HepG2 (cell line): ENCODE results near the gene PRKCE. TPM values are rescaled to one million over a fixed set of nuclear protein-coding genes. Genes with fewer than 3 reads are reported as not detected.

Experiments
- ATAC-seq: fragments of 200-7000 bp; cut with Tn5 transposase; 3 replicates; pipeline ENCODE4 v1.9.1; 2020; ENCODE audit warnings: mild to moderate bottlenecking, moderate library complexity
- BruUV-seq: library from RNA; stranded (reverse); fragments of 400-500 nt; replicated peaks from 2 replicates; lab custom pipeline; 2021; lab: Mats Ljungman, UMichigan
- CTCF ChIA-PET: fragments of 300-600 bp; formaldehyde crosslinking; extraction: SDS; loops from one replicate; lab custom pipeline; 2021; ENCODE audit warnings: low total read pairs, inconsistent platforms, low intra/inter-chr PET ratio; lab: Yijun Ruan, JAX
- POLR2A ChIA-PET: fragments of 350-600 bp; sonication (Branson Sonifier 250); formaldehyde crosslinking; loops from one replicate; lab custom pipeline; 2020; ENCODE audit warnings: antibody characterized with exemption, inconsistent platforms; lab: Yijun Ruan, JAX
- DNase-seq: peaks from one replicate; pipeline ENCODE4 v3.0.0-alpha.2; 2015; ENCODE audit warnings: low spot score
- FAIRE-seq: peaks from 3 replicates; lab custom pipeline; 2011; peaks lifted over from hg19 to GRCh38; lab: Jason Lieb, UNC
- H2AFZ ChIP-seq: one replicate; pipeline ENCODE4 v1.6.1; 2011; ENCODE audit warnings: low read length, inconsistent platforms
- H3K27ac ChIP-seq: fragments of 300-600 bp; 3 replicates; pipeline ENCODE4 v1.8.0; 2011; ENCODE audit warnings: mixed run types, mild to moderate bottlenecking, mixed read lengths, low read length, inconsistent platforms; ENCODE audit not compliant: insufficient read depth; ENCODE audit errors: extremely low read length
- H3K27me3 ChIP-seq, 2 experiments: fragments of 200-600 bp in 1 of 2; 2 replicates in 1 of 2; 3 replicates in 1 of 2; pipeline versions ENCODE4 v1.6.0 to v1.8.0; 2011; ENCODE audit warnings: low read length in 2 of 2, mild to moderate bottlenecking in 2 of 2, moderate library complexity in 2 of 2, inconsistent platforms in 1 of 2; ENCODE audit not compliant: insufficient read depth in 2 of 2, control insufficient read depth in 1 of 2
- H3K36me3 ChIP-seq, 2 experiments: fragments of 200-600 bp in 1 of 2; replicated peaks in 1 of 2; 2 replicates in 1 of 2; 3 replicates in 1 of 2; pipeline versions ENCODE4 v1.5.1 to v1.8.0; 2011; ENCODE audit warnings: low read length in 2 of 2, inconsistent platforms in 1 of 2; ENCODE audit not compliant: insufficient read depth in 2 of 2, control insufficient read depth in 1 of 2
- H3K4me1 ChIP-seq: 2 replicates; pipeline ENCODE4 v1.5.1; 2012; ENCODE audit warnings: low read length, inconsistent platforms; ENCODE audit not compliant: insufficient read depth
- H3K4me2 ChIP-seq: 2 replicates; pipeline ENCODE4 v1.6.0; 2011; ENCODE audit warnings: low read depth, low read length, inconsistent platforms
- H3K4me3 ChIP-seq, 3 experiments: fragments of 200-600 bp in 1 of 3; sonication (generic), shearing (Covaris generic) in 1 of 3; replicated peaks in 1 of 3; 2 replicates each; pipeline ENCODE4 v1.5.1; 2011 to 2016; ENCODE audit warnings: low read length in 3 of 3, inconsistent platforms in 2 of 3, low read depth in 2 of 3, mild to moderate bottlenecking in 2 of 3, control low read depth in 1 of 3, mixed read lengths in 1 of 3; ENCODE audit not compliant: insufficient read depth in 1 of 3
- H3K79me2 ChIP-seq: one replicate; pipeline ENCODE4 v1.6.1; 2011; ENCODE audit warnings: low read length, inconsistent platforms; ENCODE audit not compliant: insufficient read depth
- H3K9ac ChIP-seq: 2 replicates; pipeline ENCODE4 v1.6.0; 2011; ENCODE audit warnings: mild to moderate bottlenecking, low read depth, low read length, inconsistent platforms; ENCODE audit not compliant: insufficient read depth
- H3K9me3 ChIP-seq: 2 replicates; pipeline ENCODE4 v1.5.1; 2012; ENCODE audit warnings: mild to moderate bottlenecking, low read length
- H4K20me1 ChIP-seq: 2 replicates; pipeline ENCODE4 v1.6.0; 2011; ENCODE audit warnings: inconsistent platforms, mild to moderate bottlenecking, low read length, moderate library complexity; ENCODE audit not compliant: insufficient read depth
- CERS6 ChIP-seq: sonication (generic); formaldehyde crosslinking; IDR thresholded peaks from 2 replicates; pipeline ENCODE4 v1.5.0; 2020; ENCODE audit warnings: missing genetic modification reagents
- KDM6A ChIP-seq: IDR thresholded peaks from 2 replicates; pipeline ENCODE4 v1.6.1; 2016; ENCODE audit warnings: low read depth
- MXD1 ChIP-seq: sonication (generic); formaldehyde crosslinking; IDR thresholded peaks from 2 replicates; pipeline ENCODE4 v1.4.0; 2020; ENCODE audit warnings: mild to moderate bottlenecking, missing genetic modification reagents
- NR3C1 ChIP-seq: sonication (generic); formaldehyde crosslinking; IDR thresholded peaks from 2 replicates; pipeline ENCODE4 v1.4.0; 2020; ENCODE audit warnings: missing genetic modification reagents
- NRL ChIP-seq: sonication (generic); formaldehyde crosslinking; IDR thresholded peaks from 2 replicates; pipeline ENCODE4 v1.5.0; 2020; ENCODE audit warnings: missing genetic modification reagents, mild to moderate bottlenecking, moderate library complexity, borderline replicate concordance
- PHB2 ChIP-seq: fragments of 450-650 bp; IDR thresholded peaks from 2 replicates; pipeline ENCODE4 v1.6.1; 2018; ENCODE audit not compliant: partially characterized antibody
- RXRB ChIP-seq: IDR thresholded peaks from 2 replicates; pipeline ENCODE4 v1.6.1; 2016; ENCODE audit warnings: borderline replicate concordance, missing genetic modification reagents, missing compliant biosample characterization
- SYNCRIP ChIP-seq: fragments of 200-400 bp; formaldehyde crosslinking; IDR thresholded peaks from 2 replicates; pipeline ENCODE4 v1.6.1; 2018; ENCODE audit warnings: mild to moderate bottlenecking, low read depth, low read length; ENCODE audit not compliant: insufficient read depth
- TEAD2 ChIP-seq: sonication (generic); formaldehyde crosslinking; IDR thresholded peaks from 2 replicates; pipeline ENCODE4 v1.9.0; 2021; ENCODE audit warnings: missing genetic modification reagents
- ZBTB2 ChIP-seq: sonication (generic); formaldehyde crosslinking; IDR thresholded peaks from 2 replicates; pipeline ENCODE4 v1.8.0; 2022; ENCODE audit warnings: low read depth, missing genetic modification reagents
- ZBTB3 ChIP-seq: sonication (generic); formaldehyde crosslinking; IDR thresholded peaks from 2 replicates; pipeline ENCODE4 v1.4.0; 2020; ENCODE audit warnings: low read depth, mild to moderate bottlenecking, moderate library complexity, missing genetic modification reagents, borderline replicate concordance
- ZBTB7B ChIP-seq: sonication (generic); formaldehyde crosslinking; IDR thresholded peaks from 2 replicates; pipeline ENCODE4 v1.4.0; 2020; ENCODE audit warnings: missing genetic modification reagents
- ZNF318 ChIP-seq: sonication (generic); formaldehyde crosslinking; IDR thresholded peaks from 2 replicates; pipeline ENCODE4 v1.4.0; 2020; ENCODE audit warnings: mild to moderate bottlenecking, missing genetic modification reagents
- ZNF335 ChIP-seq: sonication (generic); formaldehyde crosslinking; IDR thresholded peaks from 2 replicates; pipeline ENCODE4 v1.4.0; 2020; ENCODE audit warnings: missing genetic modification reagents
- WGBS: methylation state at CpG from one replicate; pipeline ENCODE4 v1.1.6; 2017; ENCODE audit warnings: low lambda C conversion rate; 5-methylcytosine and 5-hydroxymethylcytosine counted together
- in situ Hi-C: cut with HindIII; loops from 2 replicates; pipeline ENCODE4 v1.10.0; 2017; ENCODE audit warnings: low pct_unique_long_range_greater_than_20kb; ENCODE audit not compliant: extremely low pct_ligation_motif_present
- intact Hi-C: fragments of 100-400 bp; cut with micrococcal nuclease; formaldehyde crosslinking; loops from one replicate; pipeline ENCODE4 v1.10.0; 2022; ENCODE audit not compliant: unreplicated experiment
- polyA plus RNA-seq, 8 experiments: library from polyadenylated mRNA; depleted of rRNA in 3 of 8; stranded (reverse) in 7 of 8; unstranded in 1 of 8; fragments of >200 nt; fragmentation: Illumina TruSeq in 4 of 8; extraction: Trizol in 4 of 8; gene quantifications; 2 replicates each; pipeline versions ENCODE4 v1.2.1 to v1.2.3, GENCODE V29; 2011 to 2016; ENCODE audit warnings: low read depth in 4 of 8, missing spikeins in 1 of 8, mixed read lengths in 1 of 8; ENCODE audit not compliant: insufficient read depth in 1 of 8
- total RNA-seq, 5 experiments: library from RNA; depleted of rRNA; stranded (reverse); fragments of >200 nt; fragmentation: Illumina TruSeq; extraction: Trizol; gene quantifications; 2 replicates each; pipeline ENCODE4 v1.2.3, GENCODE V29; 2016; ENCODE audit warnings: low read depth in 1 of 5

Gene PRKCE
- total and polyA plus RNA-seq, 2 of the 13 experiments (the other 11 are each of a cell fraction or from before 2014, with no cell fraction given), result 1.0 to 3.9 TPM

- H4K20me1 ChIP-seq, result no peaks in the 10 kb centered on the region
- H2AFZ ChIP-seq, result no peak overlapping the region
- no peak for FAIRE-seq
- H3K79me2 ChIP-seq, result no peaks in the 10 kb centered on the region
- WGBS, result 68% methylated on average over 4 of the region's 4 CpGs
- in situ Hi-C loops (no loop called here), intact Hi-C loops (loop anchor here (2.0 kb wide), 1 partner anchor 86 kb away; no protein-coding TSS in a partner anchor)
- no peak overlapping the region for H3K27ac ChIP-seq
- DNase-seq, result no peak
- no peaks in the 10 kb centered on the region for H3K27me3 ChIP-seq
- no peak overlapping the region for H3K4me3 ChIP-seq
- H3K4me2 ChIP-seq, result no peak overlapping the region
- CTCF ChIA-PET, result no interaction called here
- H3K36me3 ChIP-seq, result no peaks in the 10 kb centered on the region
- ATAC-seq, result no peak
- POLR2A ChIA-PET, result no interaction called here
- H3K4me1 ChIP-seq, result no peaks in the 10 kb centered on the region
- H3K9me3 ChIP-seq, result no peaks in the 10 kb centered on the region
- TF ChIP-seq NR3C1 (CRISPR knock-in tag) (no peak), KDM6A (CRISPR knock-in tag) (no peak), SYNCRIP (no peak), ZBTB7B (CRISPR knock-in tag) (no peak), MXD1 (no peak), ZNF318 (CRISPR knock-in tag) (no peak), PHB2 (no peak), TEAD2 (CRISPR knock-in tag) (no peak), ZBTB2 (CRISPR knock-in tag) (no peak), RXRB (no peak), ZBTB3 (CRISPR knock-in tag) (no peak), ZNF335 (CRISPR knock-in tag) (no peak), NRL (no peak), CERS6 (CRISPR knock-in tag) (no peak)
- TF ChIP-seq, all 625 proteins: peak for 0
- no peak overlapping the region for H3K9ac ChIP-seq
- no TSS peak for BruUV-seq
Measured at GRCh38 chr2:45728458-45728942, 77.0 kb downstream of the PRKCE start.
